NCI-H69 (cell line): Measurements from ENCODE around the gene DLG1.
A peak's percentile ranks its signal among the peaks of the same experiment; 100 is the strongest.

ENCODE experiments used
- DNase-seq: peaks from one replicate; lab custom pipeline; 2025; lab: John Stamatoyannopoulos, UW

Gene DLG1

DNA sequence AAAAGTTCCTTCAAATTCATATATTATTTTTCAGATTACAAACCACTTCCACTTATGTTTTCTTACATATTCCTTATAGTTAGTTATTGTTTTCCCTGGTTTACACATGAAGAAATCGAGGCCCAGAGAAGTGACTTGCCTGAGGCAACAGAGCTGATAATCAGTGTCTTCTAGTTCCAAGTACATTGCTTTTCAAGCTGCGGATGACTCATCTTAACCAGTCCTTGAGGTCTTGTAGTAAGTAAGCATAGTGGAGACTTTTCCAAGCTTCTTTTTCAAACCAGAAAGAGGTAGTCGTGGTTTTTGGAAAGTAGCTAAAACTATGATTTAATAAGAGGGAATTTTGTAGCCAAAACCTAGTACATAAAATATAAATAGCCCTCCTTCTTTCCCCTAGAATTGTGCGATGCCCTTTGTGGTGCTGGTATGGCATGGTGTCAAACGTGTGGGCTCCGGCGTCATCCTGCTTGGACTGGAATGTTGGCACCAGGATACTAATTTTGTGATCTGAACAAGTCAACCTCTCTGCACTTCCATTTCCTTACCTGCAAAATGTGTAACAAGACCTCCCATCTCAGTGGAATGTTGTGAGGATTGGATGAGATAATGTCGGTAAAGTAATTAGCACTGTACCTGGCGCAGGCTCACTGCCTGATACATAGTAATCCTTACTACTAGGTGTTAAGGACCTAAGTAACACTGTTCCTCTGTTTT, 19.0 kb upstream of the DLG1 start:
- peak; percentile 21 for DNase-seq

DNA sequence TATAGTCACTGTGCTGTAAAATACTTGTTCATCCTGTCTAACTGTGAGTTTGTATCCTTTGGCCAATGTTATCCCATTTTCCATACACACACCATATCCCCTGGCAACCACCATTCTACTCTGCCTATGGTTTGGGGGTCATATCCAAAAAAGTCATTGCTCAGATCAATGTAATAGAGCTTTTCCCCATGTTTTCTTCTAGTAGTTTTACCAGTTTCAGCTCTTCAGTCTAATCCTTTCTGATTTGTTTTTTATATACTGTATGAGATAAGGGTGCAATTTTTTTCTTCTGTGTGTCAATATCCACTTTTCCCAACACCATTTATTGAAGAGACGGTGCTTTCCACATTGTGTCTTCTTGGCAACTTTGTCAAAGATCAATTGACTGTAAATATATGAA, 14.0 kb upstream of the DLG1 start:
- no peak for DNase-seq

DNA sequence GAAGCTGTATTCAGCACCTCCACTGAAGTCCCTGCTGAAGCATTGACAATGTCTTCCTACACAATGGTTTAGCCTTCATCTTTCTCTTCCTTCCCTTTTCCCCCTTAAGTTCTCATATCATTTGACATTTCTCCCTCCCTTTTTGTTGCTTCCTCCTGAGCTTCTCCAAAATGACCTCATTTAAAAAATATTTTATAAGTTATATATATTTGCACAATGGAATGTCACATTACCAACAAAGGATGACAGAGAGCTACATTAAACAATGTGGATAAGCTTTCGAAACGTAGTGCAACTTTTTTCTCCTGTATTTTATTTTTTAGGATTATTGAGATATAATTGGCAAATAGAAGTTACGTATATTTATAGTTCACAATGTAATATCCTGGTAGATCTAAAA, 13.2 kb upstream of the DLG1 start:
- no peak for DNase-seq

- no peak for DNase-seq
These were observed 11.3 kb upstream of the DLG1 start for GRCh38 chr3:197309528-197310361.

- no peak for DNase-seq
These were observed 10.2 kb upstream of the DLG1 start for GRCh38 chr3:197308591-197308990.

- no peak for DNase-seq
These were observed 8.1 kb upstream of the DLG1 start for GRCh38 chr3:197306374-197307086.

GRCh38 chr3:197305854-197306253, 7.4 kb upstream of the DLG1 start:
- DNase-seq = no peak

DNA sequence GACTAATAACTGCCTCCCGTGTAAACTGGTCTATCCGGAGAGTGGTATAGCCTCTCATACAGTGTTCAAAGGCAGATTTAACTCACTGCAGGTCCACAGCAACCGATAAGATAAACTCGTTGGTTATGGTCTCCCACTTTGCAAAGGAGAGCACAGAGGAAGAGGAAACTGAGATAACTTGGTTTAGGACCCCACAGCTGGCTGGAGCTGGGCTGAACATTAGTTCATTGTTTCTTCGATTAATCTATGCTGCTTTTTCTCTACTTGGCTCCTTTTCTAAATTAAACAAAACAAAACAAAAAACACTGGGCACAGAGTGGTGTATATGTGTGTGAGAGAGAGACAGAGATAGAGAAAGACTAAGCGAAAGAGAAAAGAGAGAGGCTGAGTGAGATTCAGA, 5.0 kb upstream of the DLG1 start:
- no peak for DNase-seq

DNA sequence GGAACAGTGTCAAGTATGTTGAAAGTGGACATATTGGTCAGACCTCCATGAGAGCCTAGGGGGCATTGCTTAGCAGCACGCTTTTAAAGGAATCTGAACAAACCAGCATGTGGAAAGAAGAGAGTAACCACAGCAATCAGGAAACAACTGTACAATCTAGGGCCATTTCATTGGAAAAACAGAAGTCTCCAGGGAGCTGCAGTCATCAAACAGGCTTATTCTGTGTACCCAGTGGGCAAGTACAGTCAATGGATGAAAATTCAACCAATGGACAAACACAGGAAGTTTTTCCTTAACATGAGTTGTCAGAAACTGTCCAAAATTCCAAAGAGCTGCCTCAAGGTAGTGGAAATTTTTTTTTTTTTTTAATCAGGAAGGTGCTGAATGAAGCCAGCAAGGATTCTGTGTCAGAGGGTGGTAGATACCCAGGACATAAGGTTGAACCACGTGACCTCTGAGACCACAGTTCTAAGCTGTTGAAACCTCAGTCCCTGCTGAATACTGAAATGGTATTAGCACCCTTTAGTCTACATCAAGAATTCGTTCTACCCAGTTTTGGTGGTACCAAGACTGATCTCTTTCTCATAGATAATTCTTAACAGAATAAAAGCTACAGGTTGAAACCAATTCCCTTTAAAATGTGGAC, 4.4 kb upstream of the DLG1 start:
- no peak for DNase-seq

DNA sequence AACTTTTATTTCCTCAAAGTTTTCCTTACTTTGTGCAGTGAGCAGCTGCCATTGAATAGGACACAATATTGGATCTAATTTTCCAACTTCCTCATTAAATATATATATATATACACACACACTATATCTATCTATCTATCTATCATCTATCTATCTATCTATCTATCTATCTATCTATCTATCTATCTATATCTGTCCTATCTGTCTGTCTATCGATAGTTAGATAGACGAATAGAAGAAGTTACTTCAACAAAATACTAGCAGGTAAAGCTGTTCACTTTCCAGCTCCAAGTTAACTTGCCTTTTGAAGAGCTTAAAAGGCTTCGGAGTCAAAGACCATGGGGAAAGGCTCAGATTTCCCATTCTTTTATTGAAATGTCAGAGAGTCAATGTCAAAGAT, 3.6 kb upstream of the DLG1 start:
- no peak for DNase-seq

GRCh38 chr3:197300361-197300760, 1.9 kb upstream of the DLG1 start:
- DNase-seq = no peak

DNA sequence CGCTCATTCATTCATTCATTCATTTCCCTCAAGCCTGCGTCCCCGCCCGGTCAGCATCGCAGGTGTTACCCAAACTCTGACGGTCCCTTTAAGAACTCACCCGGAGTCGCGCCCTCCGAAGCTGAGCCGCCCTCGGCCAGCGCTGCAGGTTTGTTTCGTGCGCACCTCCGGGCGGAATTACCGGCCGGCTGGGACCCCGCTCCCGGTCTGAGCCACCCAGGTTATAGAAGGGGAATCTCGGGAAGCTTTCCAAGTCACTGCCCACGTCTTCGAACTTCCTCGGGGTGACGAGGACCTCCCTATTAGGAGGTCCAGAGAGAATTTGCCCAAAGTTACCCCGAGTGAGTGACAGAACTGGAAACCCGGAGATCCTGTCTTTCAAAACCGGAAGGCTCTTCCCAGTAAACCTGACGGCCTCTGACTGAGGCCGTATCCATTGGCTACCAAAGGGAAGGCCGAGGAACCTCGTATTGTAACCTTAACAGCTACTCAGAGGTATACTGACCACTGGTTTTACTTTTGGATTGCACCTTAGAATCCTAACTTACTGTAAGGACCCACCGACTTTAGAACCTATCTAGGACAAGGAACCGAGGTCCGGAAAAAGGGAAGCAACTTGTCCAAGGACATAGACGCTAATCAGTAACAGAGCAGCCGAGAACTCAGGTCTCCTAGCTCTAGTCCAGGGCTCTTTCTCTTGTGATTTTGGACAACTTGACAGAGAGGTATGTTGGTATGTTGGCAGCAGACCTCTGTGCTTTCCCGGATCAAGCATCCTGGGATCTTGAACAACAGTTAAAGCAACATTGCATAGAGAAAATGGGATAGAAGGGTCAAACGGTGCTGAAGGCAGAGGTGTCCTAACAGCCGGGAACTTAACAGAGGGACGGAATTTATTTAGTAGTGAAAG, 788 bp upstream of the DLG1 start:
- peak; percentile 79 for DNase-seq

DNA sequence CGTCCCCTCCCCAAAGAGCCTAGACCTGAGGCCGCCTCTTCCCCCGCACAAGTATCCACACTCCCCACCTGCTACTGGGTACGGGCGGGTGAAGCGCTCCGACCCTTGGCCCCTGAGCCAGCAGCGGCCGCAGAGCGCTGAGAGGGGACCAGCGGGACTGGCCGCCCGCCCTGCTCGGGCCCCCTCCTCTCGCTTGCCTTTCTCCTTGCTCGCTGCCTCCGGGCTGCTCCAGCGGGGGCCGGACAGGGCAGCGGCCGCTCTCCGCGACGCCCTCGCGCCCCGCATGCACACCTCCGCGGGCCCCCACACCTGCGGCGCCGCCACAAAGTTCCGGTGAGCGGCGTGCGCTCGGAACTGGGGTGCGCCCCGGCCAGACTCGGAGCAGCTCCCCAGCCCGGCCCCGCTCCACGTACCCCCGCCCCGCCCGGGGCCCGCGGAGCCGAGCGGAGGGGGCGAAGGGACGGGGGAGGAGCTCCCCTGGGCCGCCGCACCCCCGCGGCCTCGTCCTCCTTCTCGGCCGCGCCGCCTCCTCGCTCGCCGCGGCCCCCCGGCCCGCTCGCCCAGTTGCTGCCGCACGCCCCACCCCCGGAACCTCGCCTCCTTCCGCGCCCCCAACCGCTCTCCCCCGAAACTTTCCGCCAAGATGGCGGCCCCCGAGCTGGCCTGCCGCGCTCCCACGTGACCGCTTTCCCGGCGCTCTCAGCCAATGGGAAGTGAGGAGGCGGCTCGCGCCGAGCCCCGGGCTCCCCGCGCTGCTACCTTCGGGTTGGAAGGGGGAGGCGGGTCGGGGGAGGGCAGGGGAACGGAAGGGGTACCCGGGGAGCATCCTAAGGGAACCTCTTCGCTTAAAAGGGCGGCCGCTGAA, 704 bp downstream of the DLG1 start:
- DNase-seq = peak; percentile 97

- DNase-seq = peak; percentile 48
These were observed 1.4 kb downstream of the DLG1 start for GRCh38 chr3:197297002-197297401.

DNA sequence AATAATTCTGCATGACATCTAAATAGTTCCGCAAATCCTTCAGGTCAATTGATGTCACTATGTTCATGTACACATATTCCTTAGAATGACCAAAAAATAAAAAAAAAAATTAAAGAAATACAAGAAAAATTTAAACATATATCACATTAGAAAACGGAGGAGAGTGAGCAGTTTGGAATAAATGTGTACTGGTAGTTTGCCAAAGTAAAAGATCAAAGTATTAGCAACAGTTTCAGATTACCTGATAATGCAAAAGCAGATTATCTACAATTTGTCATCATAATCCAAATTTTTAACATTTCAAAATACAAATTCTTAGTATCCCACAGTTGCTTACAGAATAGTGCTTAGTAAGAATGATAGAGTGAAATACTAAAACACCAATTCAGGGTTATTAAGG, 1.9 kb downstream of the DLG1 start:
- DNase-seq = no peak

DNA sequence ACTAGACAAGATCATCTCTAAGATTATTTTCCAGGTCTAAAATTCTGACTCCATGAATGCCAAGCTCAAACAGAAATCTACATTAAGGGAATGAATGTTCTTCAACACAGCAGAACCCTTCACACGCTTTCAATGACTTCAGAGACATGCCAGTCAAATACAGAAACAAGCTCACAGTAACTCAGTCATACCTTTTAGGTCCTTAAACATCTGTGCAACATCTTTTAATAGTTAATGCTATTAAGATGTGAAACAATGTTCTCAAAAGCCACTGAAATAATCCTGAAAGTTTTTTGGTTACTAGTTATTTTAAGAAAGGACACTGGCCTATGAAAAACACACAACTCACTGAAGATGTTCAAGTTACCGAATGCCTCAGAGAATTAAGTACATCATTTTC, 2.5 kb downstream of the DLG1 start:
- no peak for DNase-seq

DNA sequence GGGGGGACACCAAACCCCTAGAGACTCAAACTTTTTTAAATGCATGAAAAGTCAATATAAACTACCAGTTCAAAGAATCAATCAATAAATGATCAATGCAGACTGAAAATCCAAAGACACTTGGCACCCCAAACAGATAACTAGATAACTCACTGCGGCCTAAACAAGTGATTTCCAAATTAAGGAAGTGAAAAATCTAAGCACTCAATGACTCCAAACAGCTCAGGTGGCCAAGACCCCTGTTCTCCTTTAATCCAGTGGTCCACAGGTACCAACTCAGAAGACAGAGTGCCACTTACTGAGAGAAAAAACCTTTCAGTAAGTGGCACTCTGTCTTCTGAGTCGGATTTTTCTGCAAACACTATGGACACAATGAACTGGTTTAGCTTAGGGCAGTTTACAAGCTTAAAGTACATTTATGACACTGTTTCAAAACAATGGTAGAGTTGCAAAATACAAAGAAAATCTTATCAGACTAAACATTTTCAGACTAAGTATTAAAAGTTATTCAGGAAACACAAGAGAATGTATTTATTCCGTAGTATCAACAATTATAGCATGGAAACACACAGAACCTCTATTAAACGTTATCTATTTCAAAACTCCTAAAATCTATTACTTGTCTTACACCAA, 4.7 kb downstream of the DLG1 start:
- DNase-seq = no peak

DNA sequence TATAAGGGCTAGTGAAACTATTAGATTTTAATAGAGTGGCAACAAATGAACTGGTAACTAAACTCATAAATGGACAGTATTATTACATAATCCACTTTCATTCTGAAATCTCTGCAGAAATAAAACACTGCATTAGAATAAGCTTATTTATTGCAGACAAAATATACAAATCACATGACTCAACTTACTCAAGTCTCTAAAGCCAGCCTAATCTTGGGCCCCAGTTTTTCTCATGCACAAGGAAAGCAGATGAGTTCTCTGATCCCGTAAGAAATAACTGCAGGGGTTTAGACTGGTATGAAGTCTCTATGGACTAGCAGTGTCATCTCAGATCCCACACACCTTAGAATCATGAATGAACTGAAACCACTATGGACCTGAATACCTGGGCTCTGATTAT, 5.8 kb downstream of the DLG1 start:
- DNase-seq = no peak

- no peak for DNase-seq
These were observed 6.2 kb downstream of the DLG1 start for GRCh38 chr3:197292083-197292646.

- no peak for DNase-seq
These were observed 8.7 kb downstream of the DLG1 start for GRCh38 chr3:197289726-197290125.
